T-cell (primary cell): ENCODE measurements around the gene RAPGEF1. TPM values are rescaled to one million over a fixed set of nuclear protein-coding genes. Genes with fewer than 3 reads are reported as not detected.
"Not testable (repeated sequence)": the region's sequence is repeated elsewhere in the genome, so short reads cannot be mapped to it uniquely, and the experiment has no call there.

ENCODE experiments used
- ATAC-seq, 4 experiments: fragments of 200-7000 bp in 3 of 4; fragments of 150-1000 bp in 1 of 4; cut with Tn5 transposase; replicated peaks in 1 of 4; 1 replicate in 3 of 4; 2 replicates in 1 of 4; pipeline ENCODE4 v1.10.0; 2021; ENCODE audit warnings: moderate library complexity in 3 of 4, mild to moderate bottlenecking in 2 of 4, moderate number of reproducible peaks in 1 of 4
- CTCF ChIA-PET, 2 donors: fragments of 300-600 bp; sonication (Branson Sonifier 250); formaldehyde crosslinking; loops; one replicate each; lab custom pipeline; 2022; ENCODE audit warnings: antibody characterized with exemption in 2 of 2; lab: Charles Lee
- POLR2A ChIA-PET, 2 donors: fragments of 300-600 bp; sonication (Branson Sonifier 250); formaldehyde crosslinking; loops; one replicate each; lab custom pipeline; 2022; ENCODE audit warnings: antibody characterized with exemption in 2 of 2; lab: Charles Lee
- DNase-seq, 35 experiments: peaks; one replicate each; pipeline versions ENCODE4 v3.0.0 to v3.0.0-alpha.2; 2013 to 2023
- H3K27ac ChIP-seq: one replicate; pipeline ENCODE4 v1.5.1; 2013; ENCODE audit warnings: low read length
- H3K27me3 ChIP-seq, 2 experiments: replicated peaks in 1 of 2; 1 replicate in 1 of 2; 2 replicates in 1 of 2; pipeline versions ENCODE4 v1.6.1 to v1.7.0; 2013; ENCODE audit warnings: low read length in 1 of 2, mixed read lengths in 1 of 2; ENCODE audit not compliant: control insufficient read depth in 2 of 2, insufficient read depth in 2 of 2; ENCODE audit errors: extremely low read depth in 1 of 2
- H3K36me3 ChIP-seq, 2 donors: 1 replicate in 1 of 2; 2 replicates in 1 of 2; pipeline versions ENCODE4 v1.6.1 to v1.7.0; 2013; ENCODE audit warnings: low read length in 1 of 2; ENCODE audit not compliant: control insufficient read depth in 2 of 2, insufficient read depth in 1 of 2; ENCODE audit errors: extremely low read depth in 1 of 2
- H3K4me1 ChIP-seq, 2 experiments: 1 replicate in 1 of 2; 2 replicates in 1 of 2; pipeline versions ENCODE4 v1.6.1 to v1.7.0; 2013; ENCODE audit warnings: low read length in 2 of 2, mixed read lengths in 1 of 2; ENCODE audit not compliant: insufficient read depth in 2 of 2, control insufficient read depth in 1 of 2; ENCODE audit errors: extremely low read depth in 1 of 2
- H3K4me3 ChIP-seq, 2 donors: 1 replicate in 1 of 2; 2 replicates in 1 of 2; pipeline versions ENCODE4 v1.5.1 to v1.7.0; 2013; ENCODE audit warnings: mild to moderate bottlenecking in 2 of 2, low read length in 1 of 2, moderate library complexity in 1 of 2; ENCODE audit not compliant: control insufficient read depth in 1 of 2; ENCODE audit errors: extremely low read depth in 1 of 2
- H3K9me3 ChIP-seq: 2 replicates; pipeline ENCODE4 v1.7.0; 2013
- H3K27ac Mint-ChIP-seq, 2 donors: one replicate each; pipeline ENCODE4 v1.8.0; 2020 to 2021; ENCODE audit warnings: mild to moderate bottlenecking in 2 of 2, mixed read lengths in 2 of 2
- H3K27me3 Mint-ChIP-seq, 2 donors: one replicate each; pipeline ENCODE4 v1.8.0; 2021 to 2022; ENCODE audit warnings: mixed read lengths in 2 of 2
- H3K36me3 Mint-ChIP-seq: one replicate; pipeline ENCODE4 v1.8.0; 2021; ENCODE audit warnings: mixed read lengths
- H3K4me1 Mint-ChIP-seq, 3 donors: one replicate each; pipeline ENCODE4 v1.8.0; 2020 to 2022; ENCODE audit warnings: mixed read lengths in 3 of 3, mild to moderate bottlenecking in 1 of 3
- H3K4me3 Mint-ChIP-seq, 3 donors: one replicate each; pipeline ENCODE4 v1.8.0; 2020 to 2022; ENCODE audit warnings: mild to moderate bottlenecking in 3 of 3, mixed read lengths in 3 of 3, moderate library complexity in 3 of 3
- H3K9me3 Mint-ChIP-seq, 3 donors: one replicate each; pipeline ENCODE4 v1.8.0; 2020 to 2022; ENCODE audit warnings: mixed read lengths in 3 of 3
- WGBS: methylation state at CpG from one replicate; pipeline ENCODE4 v1.1.5; 2013; ENCODE audit warnings: missing lambda C conversion rate; ENCODE audit not compliant: insufficient coverage; 5-methylcytosine and 5-hydroxymethylcytosine counted together
- total RNA-seq, 35 experiments: library from RNA in 6 of 35; stranded (reverse) in 6 of 35; fragments of 120-200 nt in 1 of 35; gene quantifications; one replicate each; pipeline versions ENCODE4 v1.2.1 to v1.2.4 and lab custom pipeline; 2013 to 2026

RAPGEF1 gene
- total RNA-seq, 5 donors from 2014 or later (not counting 1 experiment from before 2014, with no cell fraction given), result 97.9 to 167 (median 139) TPM

DNA sequence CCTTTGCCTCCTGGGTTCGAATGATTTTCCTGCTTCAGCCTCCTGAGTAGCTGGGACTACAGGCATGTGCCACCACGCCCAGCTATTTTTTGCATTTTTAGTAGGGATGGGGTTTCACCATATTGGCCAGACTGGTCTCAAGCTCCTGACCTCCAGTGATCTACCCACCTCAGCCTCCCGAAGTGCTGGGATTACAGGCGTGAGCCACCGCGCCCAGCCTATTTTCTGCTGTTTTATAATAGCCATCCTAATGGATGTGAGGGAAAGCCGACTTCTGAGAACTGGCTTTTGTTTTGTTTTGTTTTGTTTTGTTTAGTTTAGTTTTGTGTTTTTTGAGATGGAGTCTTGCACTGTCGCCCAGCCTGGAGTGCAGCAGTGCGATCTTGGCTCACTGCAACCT is 13.9 kb upstream of the RAPGEF1 start:
- H3K36me3 ChIP-seq, H3K9me3 Mint-ChIP-seq, H3K9me3 ChIP-seq, ATAC-seq, H3K27me3 Mint-ChIP-seq, H3K4me3 Mint-ChIP-seq, H3K27ac Mint-ChIP-seq, POLR2A ChIA-PET, H3K27ac ChIP-seq, H3K4me1 Mint-ChIP-seq, DNase-seq, H3K4me3 ChIP-seq, H3K36me3 Mint-ChIP-seq: not testable (repeated sequence)
- peaks cover 0 to 24% of the 10 kb centered on the region in 2 experiments for H3K27me3 ChIP-seq
- peaks cover 0 to 13% of the 10 kb centered on the region in 2 experiments for H3K4me1 ChIP-seq
- WGBS, result 100% methylated on average over 4 of the region's 9 CpGs
- CTCF ChIA-PET, result interaction anchor here in 1 of 2 donors (0.6 to 1.1 kb wide), 3 partner anchors 10 to 818 kb away, joined by 3 to 4 read pairs (median 3); no protein-coding TSS in a partner anchor

DNA sequence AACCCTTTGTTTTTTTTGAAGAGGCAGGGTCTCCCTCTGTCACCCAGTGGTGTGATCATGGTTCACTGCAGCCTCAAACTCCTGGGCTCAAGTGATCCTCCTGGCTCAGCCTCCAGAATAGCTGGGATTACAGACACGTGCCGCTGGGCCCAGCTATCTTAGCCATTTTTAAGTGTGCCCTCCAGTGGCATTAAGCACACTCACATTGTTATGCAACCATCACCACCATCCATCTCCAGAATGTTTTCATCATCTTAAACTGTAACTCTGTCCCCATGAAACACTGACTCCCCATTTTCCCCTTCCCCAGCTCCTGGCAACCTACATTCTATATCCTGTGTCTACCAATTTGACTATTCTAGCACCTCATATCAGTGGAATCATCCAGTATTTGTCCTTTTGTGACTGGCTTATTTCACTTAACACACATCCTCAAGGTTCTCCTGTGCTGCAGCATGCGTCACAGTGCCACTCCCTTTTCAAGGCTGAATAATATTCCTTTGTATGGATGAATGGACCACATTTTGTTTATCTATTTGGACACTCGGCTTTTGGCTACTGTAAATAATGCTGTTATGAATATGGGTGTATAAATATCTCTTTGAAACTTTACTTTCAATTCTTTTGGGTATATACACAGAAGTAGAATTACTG is 12.5 kb upstream of the RAPGEF1 start:
- no peaks in the 10 kb centered on the region for H3K27me3 Mint-ChIP-seq
- H3K4me3 Mint-ChIP-seq, result no peak overlapping the region
- no peaks in the 10 kb centered on the region for H3K9me3 Mint-ChIP-seq
- Histone ChIP-seq H3K27ac (no peak overlapping the region), H3K4me1 (peaks cover 0 to 13% of the 10 kb centered on the region in 2 experiments), H3K36me3 (no peaks in the 10 kb centered on the region), H3K4me3 (no peak overlapping the region), H3K27me3 (peaks cover 0 to 24% of the 10 kb centered on the region in 2 experiments), H3K9me3 (no peaks in the 10 kb centered on the region)
- no peak for ATAC-seq
- no peak for DNase-seq
- peak overlapping the region in 1 of 2 donors; percentile 25 for H3K27ac Mint-ChIP-seq
- ChIA-PET POLR2A (no interaction called here), CTCF (interaction anchor here in 1 of 2 donors (0.9 kb wide), 1 partner anchor 543 kb away, joined by 6 read pairs; no protein-coding TSS in a partner anchor)
- 89% methylated on average over 2 of the region's 4 CpGs for WGBS
- peaks cover 6 to 7% (median 7%) of the 10 kb centered on the region in 3 donors for H3K4me1 Mint-ChIP-seq
- no peaks in the 10 kb centered on the region for H3K36me3 Mint-ChIP-seq

DNA sequence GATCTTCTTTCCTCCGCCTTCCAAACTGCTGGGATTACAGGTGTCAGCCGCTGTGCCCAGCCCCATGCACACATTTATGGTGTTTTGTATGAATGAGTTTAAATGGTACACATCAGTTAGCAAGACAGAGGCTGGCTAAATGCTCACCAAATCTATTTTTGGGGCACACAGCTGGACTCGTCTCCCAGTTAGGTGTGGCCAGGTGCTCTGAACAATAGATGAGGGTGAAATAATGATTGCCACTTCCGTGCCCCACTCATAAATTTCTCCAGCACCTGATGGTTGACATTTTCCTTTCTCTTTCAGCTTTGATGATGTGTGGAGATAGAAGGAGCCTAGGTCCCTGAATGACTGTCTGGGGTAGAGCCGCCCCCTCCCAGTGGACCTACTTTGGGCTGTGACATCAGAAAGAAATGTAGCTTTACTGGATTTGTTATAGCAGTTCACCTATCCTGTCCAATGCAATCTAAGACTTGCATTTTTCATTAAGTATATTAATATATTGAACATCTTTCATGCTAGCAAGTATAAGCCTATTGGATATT is 8.6 kb upstream of the RAPGEF1 start:
- no peak overlapping the region for H3K4me3 Mint-ChIP-seq

DNA sequence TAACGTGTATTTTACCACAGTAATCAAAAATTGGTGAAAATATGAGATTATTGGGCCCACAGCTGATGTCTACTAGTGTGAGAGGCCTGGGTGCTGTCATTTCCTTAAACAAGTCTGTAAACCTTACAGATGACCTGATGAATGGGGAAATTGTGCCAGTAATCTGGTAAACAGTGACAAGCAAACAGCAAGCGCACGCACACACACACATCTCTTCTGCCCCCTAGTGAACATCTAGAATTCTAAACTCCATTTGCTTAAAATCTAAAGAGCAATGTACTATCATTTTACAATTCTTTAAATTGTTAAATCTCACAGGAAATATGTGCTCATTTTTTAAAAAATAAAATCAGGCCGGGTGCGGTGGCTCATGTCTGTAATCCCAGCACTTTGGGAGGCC is 7.5 kb upstream of the RAPGEF1 start:
- Mint-ChIP-seq H3K27ac (peak overlapping the region; percentile 39 to 57), H3K36me3 (no peaks in the 10 kb centered on the region), H3K4me3 (no peak overlapping the region), H3K4me1 (peaks cover 26 to 38% (median 37%) of the 10 kb centered on the region in 3 donors), H3K27me3 (no peaks in the 10 kb centered on the region), H3K9me3 (no peaks in the 10 kb centered on the region)
- Histone ChIP-seq H3K27me3 (no peaks in the 10 kb centered on the region), H3K9me3 (no peaks in the 10 kb centered on the region), H3K4me1 (peaks cover 13 to 21% of the 10 kb centered on the region in 2 experiments), H3K36me3 (no peaks in the 10 kb centered on the region), H3K4me3 (no peak overlapping the region), H3K27ac (no peak overlapping the region)
- DNase-seq (peak in 5 of 35 experiments; percentile 17 to 71 (median 26)), ATAC-seq (peak in 2 of 4 experiments; percentile 15 to 48)
- POLR2A ChIA-PET, result no interaction called here
- no CpG with 5 or more reads among the region's 5 CpGs for WGBS
- CTCF ChIA-PET, result interaction anchor here in 1 of 2 donors (0.7 kb wide), 1 partner anchor 265 kb away, joined by 3 read pairs; no protein-coding TSS in a partner anchor

More for the DNA sequence above, 8.6 kb upstream of the RAPGEF1 start:
- H3K4me1 ChIP-seq, result peaks cover 5 to 17% of the 10 kb centered on the region in 2 experiments
- peaks cover 0 to 3% of the 10 kb centered on the region in 2 experiments for H3K27me3 ChIP-seq
- WGBS, result no CpG with 5 or more reads among the region's 5 CpGs
- ChIA-PET POLR2A (interaction anchor here in 1 of 2 donors (1.1 kb wide), 1 partner anchor 109 kb away, joined by 3 read pairs; no protein-coding TSS in a partner anchor), CTCF (interaction anchor here in 1 of 2 donors (1.5 kb wide), 1 partner anchor 157 kb away, joined by 4 read pairs; no protein-coding TSS in a partner anchor)
- Mint-ChIP-seq H3K27ac (no peak overlapping the region), H3K27me3 (no peaks in the 10 kb centered on the region), H3K4me1 (peaks cover 20 to 28% (median 28%) of the 10 kb centered on the region in 3 donors), H3K9me3 (no peaks in the 10 kb centered on the region), H3K36me3 (no peaks in the 10 kb centered on the region)
- no peak overlapping the region for H3K27ac ChIP-seq
- DNase-seq (no peak), ATAC-seq (no peak)
- H3K4me3 ChIP-seq, result no peak overlapping the region
- no peaks in the 10 kb centered on the region for H3K9me3 ChIP-seq
- no peaks in the 10 kb centered on the region for H3K36me3 ChIP-seq

DNA sequence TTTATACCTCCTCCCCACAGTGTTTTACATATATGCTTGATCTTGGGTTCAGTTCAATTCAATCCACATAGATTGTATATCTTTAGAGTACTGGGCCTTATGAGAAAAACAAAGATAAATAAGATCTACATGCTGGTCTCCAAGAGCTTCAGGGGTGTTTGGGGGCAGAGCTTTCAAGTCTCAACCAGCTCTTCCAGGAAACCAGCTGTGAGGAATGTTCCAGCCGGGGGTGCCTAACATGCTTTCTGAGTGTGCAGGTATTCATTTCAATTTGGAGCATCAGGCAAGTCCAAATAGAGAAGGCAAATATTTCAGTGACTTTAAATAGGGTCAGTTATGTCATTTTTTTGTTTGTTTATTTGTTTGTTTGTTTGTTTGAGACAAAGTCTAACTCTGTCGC is 5.7 kb upstream of the RAPGEF1 start:
- Mint-ChIP-seq H3K4me1 (peaks cover 26 to 38% (median 37%) of the 10 kb centered on the region in 3 donors), H3K27ac (peak overlapping the region; percentile 99), H3K27me3 (no peaks in the 10 kb centered on the region), H3K4me3 (no peak overlapping the region), H3K36me3 (no peaks in the 10 kb centered on the region), H3K9me3 (no peaks in the 10 kb centered on the region)
- 100% methylated on average over 2 of the region's 2 CpGs for WGBS
- H3K9me3 ChIP-seq, result no peaks in the 10 kb centered on the region
- ChIA-PET CTCF (interaction anchor here in 1 of 2 donors (1.1 kb wide), 1 partner anchor 14 kb away, joined by 3 read pairs; no protein-coding TSS in a partner anchor), POLR2A (interaction anchor here (0.6 kb wide), 3 partner anchors 50 to 391 kb away, joined by 3 to 8 read pairs (median 5); no protein-coding TSS in a partner anchor)
- ATAC-seq, result no peak
- no peak overlapping the region for H3K27ac ChIP-seq
- H3K4me3 ChIP-seq, result no peak overlapping the region
- no peak for DNase-seq
- H3K27me3 ChIP-seq, result no peaks in the 10 kb centered on the region
- peaks cover 15 to 21% of the 10 kb centered on the region in 2 experiments for H3K4me1 ChIP-seq
- no peaks in the 10 kb centered on the region for H3K36me3 ChIP-seq

DNA sequence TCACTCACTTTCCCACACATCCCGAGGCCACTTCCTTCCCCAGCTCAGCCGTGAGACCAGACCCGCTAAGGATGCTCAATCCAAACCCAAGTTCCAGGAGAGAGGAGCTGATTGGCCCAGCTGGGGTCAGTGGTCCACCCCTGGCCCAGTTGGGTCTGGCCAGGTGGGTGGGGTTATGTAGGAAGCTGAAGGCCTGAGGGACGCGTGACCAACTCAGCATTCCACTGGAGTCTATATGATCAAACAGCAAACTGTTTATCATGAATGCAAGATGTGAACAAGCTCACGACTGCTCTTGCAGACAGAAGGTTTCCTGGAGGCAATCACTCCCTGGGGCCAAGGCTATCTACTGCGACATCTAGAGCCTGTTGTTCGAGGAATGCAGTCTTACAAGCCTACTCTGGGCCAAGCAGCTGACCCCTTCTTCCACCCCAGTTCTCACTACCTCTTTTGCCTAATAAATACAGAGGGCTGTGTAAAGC is 4.9 kb upstream of the RAPGEF1 start:
- H3K27ac ChIP-seq, result peak overlapping the region; percentile 51
- Mint-ChIP-seq H3K9me3 (no peaks in the 10 kb centered on the region), H3K4me3 (peak overlapping the region in 2 of 3 donors; percentile 60 to 61), H3K36me3 (no peaks in the 10 kb centered on the region), H3K27ac (peak overlapping the region; percentile 99), H3K27me3 (no peaks in the 10 kb centered on the region), H3K4me1 (peaks cover 26 to 43% (median 41%) of the 10 kb centered on the region in 3 donors)
- 85% methylated on average over 5 of the region's 8 CpGs for WGBS
- DNase-seq (no peak), ATAC-seq (no peak)
- no peaks in the 10 kb centered on the region for H3K27me3 ChIP-seq
- H3K4me1 ChIP-seq, result peaks cover 15 to 27% of the 10 kb centered on the region in 2 experiments
- H3K9me3 ChIP-seq, result no peaks in the 10 kb centered on the region
- no peak overlapping the region for H3K4me3 ChIP-seq
- POLR2A ChIA-PET, result interaction anchor here in 1 of 2 donors (0.6 kb wide), 2 partner anchors 198 to 390 kb away, joined by 5 to 8 read pairs; no protein-coding TSS in a partner anchor
- H3K36me3 ChIP-seq, result no peaks in the 10 kb centered on the region
- CTCF ChIA-PET, result interaction anchor here in 1 of 2 donors (0.8 to 2.1 kb wide), 5 partner anchors 12 to 517 kb away, joined by 3 to 11 read pairs (median 4); no protein-coding TSS in a partner anchor
